HG03575 (cell line): ENCODE results near the gene NFASC.

ENCODE experiments used
- ATAC-seq: cut with Tn5 transposase; IDR thresholded peaks from one replicate; pipeline ENCODE4 v1.9.1; 2021; ENCODE audit not compliant: unreplicated experiment, insufficient number of reproducible peaks, low FRiP score; ENCODE audit errors: extremely low read depth

Gene NFASC

GRCh38 chr1:205042911-205043806, 172.5 kb downstream of the NFASC start, which contains the start of gene CNTN2:
CNTN2 (plus strand) TSS chr1:205043212; CDS start chr1:205053186, 9,974 bp downstream.
- ATAC-seq = no peak

GRCh38 chr1:205043866-205044265, 173.2 kb downstream of the NFASC start:
- ATAC-seq = no peak

- no peak for ATAC-seq
These were observed 174.1 kb downstream of the NFASC start for GRCh38 chr1:205044741-205045140.

DNA sequence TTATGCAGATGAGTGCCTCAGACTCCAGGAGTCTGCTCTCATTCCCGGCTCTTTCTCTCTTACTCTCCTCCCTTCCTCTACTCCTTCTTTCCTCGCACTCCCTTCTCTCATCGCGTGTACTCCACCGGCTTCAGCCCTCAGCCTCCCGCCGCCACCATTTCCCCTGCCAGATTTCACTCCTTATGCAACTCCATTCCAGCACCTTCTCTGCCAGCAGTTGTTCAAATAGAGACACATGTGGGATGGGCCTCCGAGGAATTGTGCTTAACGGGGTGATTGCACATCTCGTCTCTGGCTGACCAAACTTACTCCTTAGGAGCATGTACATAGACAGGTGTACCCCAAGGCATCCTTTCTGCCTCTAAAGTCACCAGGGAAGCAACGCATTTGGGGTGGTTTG, 174.5 kb downstream of the NFASC start:
- no peak for ATAC-seq

DNA sequence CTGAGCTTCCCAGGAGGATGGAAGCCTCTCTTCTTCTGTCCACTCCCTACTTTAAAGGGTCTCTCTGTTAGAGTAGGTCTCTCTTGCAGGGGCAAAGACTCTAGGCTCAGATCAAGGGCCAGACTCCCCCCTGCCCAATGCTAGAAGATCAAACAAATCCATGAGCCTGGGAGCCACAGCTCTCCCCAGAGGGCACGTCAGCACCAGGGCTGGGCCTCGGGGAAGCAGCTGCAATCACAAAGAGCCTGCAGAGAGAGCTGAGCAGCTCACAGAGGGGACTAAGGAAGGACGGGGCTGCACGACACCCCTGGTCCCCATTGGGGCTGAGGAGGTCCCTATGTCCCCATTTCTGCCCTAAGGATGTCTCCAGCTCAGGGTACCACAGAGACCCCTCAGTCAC, 176.2 kb downstream of the NFASC start:
- no peak for ATAC-seq

DNA sequence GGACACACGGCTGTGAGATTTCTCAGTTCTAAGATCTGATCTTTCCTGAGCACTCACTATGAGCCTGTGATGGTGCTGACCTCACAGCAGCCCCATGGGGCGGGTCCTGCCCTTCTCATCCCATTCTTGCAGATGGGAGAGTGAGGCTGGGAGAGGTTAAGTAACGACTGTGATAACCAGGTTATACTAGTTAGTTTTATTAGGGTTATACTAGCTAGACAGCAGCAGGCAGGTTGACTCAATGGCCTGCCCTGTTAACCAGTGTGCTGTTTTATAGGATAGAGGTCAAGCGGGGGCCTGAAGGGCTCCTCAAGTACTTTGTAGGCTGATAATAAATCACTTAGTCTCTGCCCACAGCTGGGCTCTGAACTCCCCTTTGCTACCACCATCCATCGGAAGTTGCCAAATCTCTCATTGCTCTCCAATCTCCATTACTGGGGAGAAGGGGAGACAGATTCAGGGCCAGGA, 177.1 kb downstream of the NFASC start:
- ATAC-seq = no peak

- no peak for ATAC-seq
These were observed 177.7 kb downstream of the NFASC start for GRCh38 chr1:205048382-205048781.

GRCh38 chr1:205049479-205049878, 178.8 kb downstream of the NFASC start:
- ATAC-seq = no peak

GRCh38 chr1:205052690-205053089, 182.0 kb downstream of the NFASC start:
- ATAC-seq = no peak

- ATAC-seq = no peak
These were observed 182.6 kb downstream of the NFASC start for GRCh38 chr1:205053296-205053695.

DNA sequence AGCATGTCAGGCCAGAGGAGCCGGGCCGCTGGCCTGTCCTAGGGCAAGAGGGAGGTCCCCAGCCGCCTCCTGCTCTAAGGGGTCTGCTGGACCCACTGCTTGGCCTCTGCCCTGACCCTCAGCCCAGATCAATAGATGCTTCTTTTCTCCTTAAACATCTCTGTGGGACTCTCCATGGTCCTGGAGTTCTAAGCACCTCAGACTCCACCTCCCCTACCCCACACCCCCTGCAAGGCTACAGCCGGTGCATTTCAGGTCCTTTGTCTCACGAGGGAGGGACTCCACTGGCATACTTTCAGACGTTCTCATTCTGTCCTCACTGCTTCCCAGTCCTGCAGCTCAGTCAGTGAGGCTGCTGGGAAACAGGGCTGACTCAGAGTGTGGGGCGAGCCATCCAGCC, 183.4 kb downstream of the NFASC start:
- no peak for ATAC-seq

GRCh38 chr1:205056188-205056611, 185.5 kb downstream of the NFASC start:
- no peak for ATAC-seq

DNA sequence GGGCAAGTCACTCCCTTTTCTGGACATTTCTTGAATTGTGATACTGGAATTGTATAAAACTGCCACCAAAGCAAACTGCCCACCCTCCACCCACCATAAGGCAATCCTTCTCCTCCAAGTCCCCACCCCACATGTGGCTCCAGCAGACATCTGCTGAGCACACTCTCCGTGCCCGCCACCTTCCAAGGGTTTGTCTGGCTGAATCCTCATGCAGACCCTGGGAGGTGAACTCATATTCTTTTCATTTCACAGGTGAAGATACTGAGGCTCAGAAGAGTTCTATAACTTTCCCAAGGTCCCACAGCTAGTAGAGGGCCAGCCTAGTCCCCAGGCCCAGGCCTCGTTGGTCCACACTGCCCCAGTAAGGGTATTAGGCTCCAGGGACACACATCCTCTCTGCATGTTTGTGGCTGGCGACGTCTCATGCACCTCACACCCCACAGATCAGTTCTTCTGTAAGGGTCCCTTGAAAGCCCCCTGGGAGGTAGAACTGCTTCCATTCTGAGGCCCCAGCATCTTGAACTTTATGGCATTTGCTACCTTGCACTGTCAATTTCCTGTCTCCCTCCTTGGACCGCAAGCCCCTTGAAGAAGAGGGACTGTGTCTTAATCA, 186.4 kb downstream of the NFASC start:
- ATAC-seq = no peak

DNA sequence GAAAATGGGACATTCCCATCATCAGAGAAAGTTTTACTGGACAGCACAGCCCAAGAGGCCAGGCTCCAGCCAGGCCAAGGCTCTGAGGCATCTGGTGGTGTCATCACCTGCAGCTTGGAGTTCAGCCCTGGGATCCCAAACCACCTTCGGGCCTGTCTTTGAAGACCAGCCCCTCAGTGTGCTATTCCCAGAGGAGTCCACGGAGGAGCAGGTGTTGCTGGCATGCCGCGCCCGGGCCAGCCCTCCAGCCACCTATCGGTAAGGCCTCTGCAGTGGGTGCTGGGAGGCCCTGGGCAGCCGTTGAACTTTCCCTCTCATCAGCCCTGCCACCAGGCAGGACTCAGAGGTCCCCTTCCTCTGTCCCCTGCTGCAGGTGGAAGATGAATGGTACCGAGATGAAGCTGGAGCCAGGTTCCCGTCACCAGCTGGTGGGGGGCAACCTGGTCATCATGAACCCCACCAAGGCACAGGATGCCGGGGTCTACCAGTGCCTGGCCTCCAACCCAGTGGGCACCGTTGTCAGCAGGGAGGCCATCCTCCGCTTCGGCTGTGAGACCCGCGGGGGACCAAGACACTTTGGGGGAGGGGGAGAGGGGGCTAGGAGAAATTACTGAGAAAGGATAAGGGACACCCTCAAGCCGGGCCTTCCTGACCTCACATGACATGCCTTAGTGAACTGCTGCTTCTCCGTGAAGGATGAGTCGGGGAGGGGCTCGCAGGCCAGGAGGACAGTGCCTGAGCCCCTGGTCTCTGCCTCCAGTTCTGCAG, 187.3 kb downstream of the NFASC start:
- ATAC-seq = no peak

GRCh38 chr1:205058853-205059252, 188.2 kb downstream of the NFASC start:
- ATAC-seq = no peak

DNA sequence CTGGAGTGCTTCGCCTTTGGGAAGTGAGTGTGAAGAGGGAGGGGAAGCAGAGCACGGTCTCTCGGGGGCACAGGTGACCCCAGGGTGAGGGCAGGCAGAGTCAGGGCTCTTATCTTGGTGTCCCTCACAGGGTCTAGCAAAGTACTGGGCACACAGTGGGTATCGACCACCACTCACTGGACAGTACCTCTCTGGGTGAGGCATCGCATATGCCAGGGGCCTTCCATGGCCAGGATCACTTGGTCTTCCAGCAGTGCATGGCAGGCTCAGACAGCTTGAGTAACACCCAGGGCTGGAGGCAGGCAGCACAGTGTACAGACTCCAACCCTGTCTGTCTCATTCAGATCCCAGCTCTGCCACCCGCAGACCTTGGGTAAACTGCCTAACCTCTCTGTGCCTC, 189.0 kb downstream of the NFASC start:
- ATAC-seq = no peak

GRCh38 chr1:205060746-205061145, 190.1 kb downstream of the NFASC start:
- no peak for ATAC-seq

GRCh38 chr1:205061227-205061626, 190.6 kb downstream of the NFASC start:
- no peak for ATAC-seq

DNA sequence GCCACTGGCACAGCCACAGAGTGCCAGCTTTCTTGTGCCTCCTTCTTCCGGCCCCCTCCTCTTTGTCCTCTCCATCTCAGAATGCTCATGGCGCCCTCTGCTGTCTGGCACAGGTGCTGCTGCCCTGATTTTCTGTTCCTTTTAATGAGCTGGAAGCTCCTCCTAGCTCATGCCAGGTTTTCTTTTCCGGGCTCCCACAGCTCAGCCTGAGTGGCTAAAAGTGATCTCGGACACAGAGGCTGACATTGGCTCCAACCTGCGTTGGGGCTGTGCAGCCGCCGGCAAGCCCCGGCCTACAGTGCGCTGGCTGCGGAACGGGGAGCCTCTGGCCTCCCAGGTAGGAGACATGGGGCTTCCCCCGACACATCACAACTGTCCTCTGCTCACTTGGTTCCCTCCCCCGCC, 191.0 kb downstream of the NFASC start:
- ATAC-seq = no peak

- ATAC-seq = no peak
These were observed 191.7 kb downstream of the NFASC start for GRCh38 chr1:205062319-205062718.
